Kidney (tissue), 14 donors: Measurements from ENCODE around the gene NONO. TPM values are rescaled to one million over a fixed set of nuclear protein-coding genes. Genes with fewer than 3 reads are reported as not detected.

Experiments
- DNase-seq, 5 donors: peaks; one replicate each; pipeline ENCODE4 v3.0.0-alpha.2; 2013 to 2020
- FAIRE-seq: peaks from 2 replicates; lab custom pipeline; 2012; peaks lifted over from hg19 to GRCh38; lab: Jason Lieb, UNC
- H3K27ac ChIP-seq, 2 donors: one replicate each; pipeline ENCODE4 v1.7.0; 2013; ENCODE audit warnings: low read depth in 2 of 2, low read length in 2 of 2, inconsistent platforms in 1 of 2
- H3K27me3 ChIP-seq: one replicate; pipeline ENCODE4 v1.7.1; 2013; ENCODE audit warnings: low read length, inconsistent platforms; ENCODE audit not compliant: control insufficient read depth, insufficient read depth
- H3K36me3 ChIP-seq, 3 donors: one replicate each; pipeline versions ENCODE4 v1.7.0 to v1.7.1; 2013; ENCODE audit warnings: low read length in 3 of 3, control low read depth in 1 of 3, inconsistent platforms in 1 of 3; ENCODE audit not compliant: insufficient read depth in 3 of 3, control insufficient read depth in 2 of 3
- H3K4me1 ChIP-seq, 3 donors: one replicate each; pipeline versions ENCODE4 v1.7.0 to v1.7.1; 2013; ENCODE audit warnings: low read length in 3 of 3, inconsistent platforms in 1 of 3, low read depth in 1 of 3; ENCODE audit not compliant: control insufficient read depth in 2 of 3, insufficient read depth in 2 of 3
- H3K4me3 ChIP-seq, 3 donors: one replicate each; pipeline versions ENCODE4 v1.7.0 to v1.8.1; 2013; ENCODE audit warnings: low read length in 3 of 3, control low read depth in 1 of 3, inconsistent platforms in 1 of 3
- H3K9ac ChIP-seq, 3 donors: one replicate each; pipeline versions ENCODE4 v1.7.0 to v1.7.1; 2013; ENCODE audit warnings: low read length in 3 of 3, control low read depth in 1 of 3, inconsistent platforms in 1 of 3
- H3K9me3 ChIP-seq, 3 donors: one replicate each; pipeline versions ENCODE4 v1.7.0 to v1.7.1; 2013; ENCODE audit warnings: low read length in 3 of 3, control low read depth in 1 of 3, inconsistent platforms in 1 of 3; ENCODE audit not compliant: control insufficient read depth in 2 of 3, insufficient read depth in 1 of 3
- CTCF ChIP-seq: IDR thresholded peaks from 3 replicates; pipeline ENCODE4 v1.5.1; 2012; ENCODE audit warnings: mild to moderate bottlenecking, moderate library complexity, borderline replicate concordance; ENCODE audit not compliant: insufficient read depth; ENCODE audit errors: extremely low read depth
- intact Hi-C: fragments of 100-400 bp; cut with DNase I; formaldehyde crosslinking; loops from one replicate; pipeline ENCODE4 v1.11.1; 2022
- polyA plus RNA-seq: library from polyadenylated mRNA; stranded (reverse); fragments of 350-450 nt; fragmentation: Illumina TruSeq; extraction: RNeasy Lipid Tissue Mini Kit (QIAGEN cat#74804); gene quantifications from one replicate; pipeline ENCODE4 v1.2.3, GENCODE V29; 2014; ENCODE audit warnings: low read depth, low replicate concordance; ENCODE audit not compliant: insufficient read depth
- total RNA-seq: library from RNA; stranded (reverse); fragmentation: NEBNext Ultra II Directional; extraction: Animal tissue kit (Norgen Biotek cat#: 25700); gene quantifications from one replicate; pipeline ENCODE4 v1.2.1, GENCODE V29; 2021
- donor health status: control.
- donor health status: control.
- donor health status: control.
- donor health status: control.
- donor health status: control.
- donor health status: DM: yes; HTN: yes; CAD: no.
- donor health status: Normal renal cell carcinoma (clear cell type).

NONO gene
- total and polyA plus RNA-seq, 2 donors from 2014 or later: 126 to 225 TPM

GRCh38 chrX:71253253-71254091 lies 30.0 kb upstream of the NONO start:
- DNase-seq (peak in 4 of 5 donors; percentile 56 to 83 (median 74)), FAIRE-seq (no peak)
- no peaks in the 10 kb centered on the region for H3K27me3 ChIP-seq
- H3K9ac ChIP-seq: peak overlapping the region in 2 of 3 donors; percentile 47 to 61
- no peaks in the 10 kb centered on the region for H3K9me3 ChIP-seq
- peak overlapping the region in 1 of 2 donors; percentile 74 for H3K27ac ChIP-seq
- peaks cover 0 to 2% (median 0%) of the 10 kb centered on the region in 3 donors for H3K4me1 ChIP-seq
- peak; percentile 7 for TF ChIP-seq CTCF
- H3K4me3 ChIP-seq: peak overlapping the region; percentile 74 to 76 (median 76)
- peaks cover 0 to 12% (median 2%) of the 10 kb centered on the region in 3 donors for H3K36me3 ChIP-seq
- intact Hi-C loops: no loop called here

GRCh38 chrX:71254092-71254963 lies 29.1 kb upstream of the NONO start, which contains the start of gene ZMYM3:
ZMYM3 (minus strand) TSS chrX:71254140; CDS start chrX:71253255, 885 bp downstream.
- Histone ChIP-seq H3K4me3 (peak within 1 kb of the TSS; percentile 74 to 76 (median 76)), H3K27ac (peak within 1 kb of the TSS; percentile 74 to 75), H3K9me3 (no peaks in the 10 kb centered on the region), H3K4me1 (peaks cover 0 to 2% (median 0%) of the 10 kb centered on the region in 3 donors), H3K36me3 (peaks cover 0 to 9% (median 0%) of the 10 kb centered on the region in 3 donors), H3K9ac (peak within 1 kb of the TSS; percentile 47 to 61 (median 55)), H3K27me3 (no peaks in the 10 kb centered on the region)
- intact Hi-C loops: no loop called here
- peak; percentile 89 to 95 (median 92) for DNase-seq
- no peak for FAIRE-seq
- no peak for TF ChIP-seq CTCF

- Histone ChIP-seq H3K27ac (no peak overlapping the region), H3K27me3 (no peaks in the 10 kb centered on the region), H3K4me3 (no peak overlapping the region), H3K9ac (no peak overlapping the region), H3K4me1 (peaks cover 0 to 2% (median 0%) of the 10 kb centered on the region in 3 donors), H3K9me3 (no peaks in the 10 kb centered on the region), H3K36me3 (no peaks in the 10 kb centered on the region)
- intact Hi-C loops: no loop called here
- DNase-seq: no peak
- TF ChIP-seq CTCF: no peak
- FAIRE-seq: no peak
Observed at GRCh38 chrX:71256051-71256450, 27.4 kb upstream of the NONO start.
